ENCODE data around the gene FCSK. TPM values are rescaled to one million over a fixed set of nuclear protein-coding genes. Genes with fewer than 3 reads are reported as not detected.

The FCSK gene
- total and polyA plus RNA-seq, 2 of the 13 experiments (the other 11 are each of a cell fraction or from before 2014, with no cell fraction given) = 9.1 to 19.2 TPM

DNA sequence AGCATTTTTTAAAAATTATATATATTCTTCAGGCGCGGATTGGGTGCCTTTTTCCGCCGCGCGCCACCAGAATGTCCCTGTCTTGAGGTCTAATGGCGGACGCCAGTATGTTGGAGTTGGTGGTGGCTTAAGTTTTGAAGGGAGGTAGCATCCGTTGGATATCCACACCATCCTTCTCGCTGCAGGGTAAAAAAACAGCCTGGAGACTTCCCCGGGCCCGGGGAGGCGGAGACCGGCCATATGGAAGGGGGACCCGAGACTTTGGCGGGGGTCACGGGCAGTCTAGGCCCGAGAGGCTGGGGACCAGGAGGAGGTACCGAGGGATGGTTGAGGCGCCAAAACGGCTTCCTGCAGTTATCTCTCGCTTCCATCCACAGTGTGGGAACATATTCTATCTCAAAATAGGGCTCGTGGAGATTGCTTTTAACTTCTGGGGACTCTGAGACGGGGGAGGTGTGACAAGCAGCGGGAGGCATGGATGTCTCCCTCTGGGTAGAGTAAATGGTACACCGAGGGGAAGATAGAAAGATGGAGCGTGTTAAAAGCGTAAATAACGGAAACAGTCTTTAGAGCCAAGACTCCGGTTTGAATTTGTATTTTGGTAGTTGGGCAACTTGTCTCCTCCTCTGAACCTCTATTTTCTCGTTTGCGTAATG lies 69.5 kb downstream of the FCSK start, which contains the start of gene SF3B3 (continued):
- no peak for TF ChIP-seq SCMH1 (CRISPR knock-in tag; IDR thresholded peaks at IDR 0.05; ENCODE audit: borderline replicate concordance)
- TF ChIP-seq ZNF644 (CRISPR knock-in tag; IDR thresholded peaks at IDR 0.05; ENCODE audit: low read depth) = no peak
- TF ChIP-seq ZNF12 (CRISPR knock-in tag; IDR thresholded peaks at IDR 0.05) = no peak; the same call in 1 of the 2 replicates
- TF ChIP-seq SP5 (CRISPR knock-in tag; IDR thresholded peaks at IDR 0.05; ENCODE audit: borderline replicate concordance, low read depth) = no peak
- TF ChIP-seq ZNF562 (CRISPR knock-in tag; IDR thresholded peaks at IDR 0.05; ENCODE audit: borderline replicate concordance) = no peak
- TF ChIP-seq, protein P1, sequence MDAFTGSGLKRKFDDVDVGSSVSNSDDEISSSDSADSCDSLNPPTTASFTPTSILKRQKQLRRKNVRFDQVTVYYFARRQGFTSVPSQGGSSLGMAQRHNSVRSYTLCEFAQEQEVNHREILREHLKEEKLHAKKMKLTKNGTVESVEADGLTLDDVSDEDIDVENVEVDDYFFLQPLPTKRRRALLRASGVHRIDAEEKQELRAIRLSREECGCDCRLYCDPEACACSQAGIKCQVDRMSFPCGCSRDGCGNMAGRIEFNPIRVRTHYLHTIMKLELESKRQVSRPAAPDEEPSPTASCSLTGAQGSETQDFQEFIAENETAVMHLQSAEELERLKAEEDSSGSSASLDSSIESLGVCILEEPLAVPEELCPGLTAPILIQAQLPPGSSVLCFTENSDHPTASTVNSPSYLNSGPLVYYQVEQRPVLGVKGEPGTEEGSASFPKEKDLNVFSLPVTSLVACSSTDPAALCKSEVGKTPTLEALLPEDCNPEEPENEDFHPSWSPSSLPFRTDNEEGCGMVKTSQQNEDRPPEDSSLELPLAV (CRISPR knock-in tag; conservative IDR thresholded peaks at IDR 0.05; ENCODE audit: low read depth) = no peak
- TF ChIP-seq, protein P2, sequence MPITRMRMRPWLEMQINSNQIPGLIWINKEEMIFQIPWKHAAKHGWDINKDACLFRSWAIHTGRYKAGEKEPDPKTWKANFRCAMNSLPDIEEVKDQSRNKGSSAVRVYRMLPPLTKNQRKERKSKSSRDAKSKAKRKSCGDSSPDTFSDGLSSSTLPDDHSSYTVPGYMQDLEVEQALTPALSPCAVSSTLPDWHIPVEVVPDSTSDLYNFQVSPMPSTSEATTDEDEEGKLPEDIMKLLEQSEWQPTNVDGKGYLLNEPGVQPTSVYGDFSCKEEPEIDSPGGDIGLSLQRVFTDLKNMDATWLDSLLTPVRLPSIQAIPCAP (CRISPR knock-in tag; IDR thresholded peaks at IDR 0.05; ENCODE audit: low read depth) = no peak
- no peak for TF ChIP-seq RBAK (CRISPR knock-in tag; IDR thresholded peaks at IDR 0.05)
- no peak for TF ChIP-seq PAWR (CRISPR knock-in tag; IDR thresholded peaks at IDR 0.05; ENCODE audit: borderline replicate concordance)
- TF ChIP-seq, protein P3, sequence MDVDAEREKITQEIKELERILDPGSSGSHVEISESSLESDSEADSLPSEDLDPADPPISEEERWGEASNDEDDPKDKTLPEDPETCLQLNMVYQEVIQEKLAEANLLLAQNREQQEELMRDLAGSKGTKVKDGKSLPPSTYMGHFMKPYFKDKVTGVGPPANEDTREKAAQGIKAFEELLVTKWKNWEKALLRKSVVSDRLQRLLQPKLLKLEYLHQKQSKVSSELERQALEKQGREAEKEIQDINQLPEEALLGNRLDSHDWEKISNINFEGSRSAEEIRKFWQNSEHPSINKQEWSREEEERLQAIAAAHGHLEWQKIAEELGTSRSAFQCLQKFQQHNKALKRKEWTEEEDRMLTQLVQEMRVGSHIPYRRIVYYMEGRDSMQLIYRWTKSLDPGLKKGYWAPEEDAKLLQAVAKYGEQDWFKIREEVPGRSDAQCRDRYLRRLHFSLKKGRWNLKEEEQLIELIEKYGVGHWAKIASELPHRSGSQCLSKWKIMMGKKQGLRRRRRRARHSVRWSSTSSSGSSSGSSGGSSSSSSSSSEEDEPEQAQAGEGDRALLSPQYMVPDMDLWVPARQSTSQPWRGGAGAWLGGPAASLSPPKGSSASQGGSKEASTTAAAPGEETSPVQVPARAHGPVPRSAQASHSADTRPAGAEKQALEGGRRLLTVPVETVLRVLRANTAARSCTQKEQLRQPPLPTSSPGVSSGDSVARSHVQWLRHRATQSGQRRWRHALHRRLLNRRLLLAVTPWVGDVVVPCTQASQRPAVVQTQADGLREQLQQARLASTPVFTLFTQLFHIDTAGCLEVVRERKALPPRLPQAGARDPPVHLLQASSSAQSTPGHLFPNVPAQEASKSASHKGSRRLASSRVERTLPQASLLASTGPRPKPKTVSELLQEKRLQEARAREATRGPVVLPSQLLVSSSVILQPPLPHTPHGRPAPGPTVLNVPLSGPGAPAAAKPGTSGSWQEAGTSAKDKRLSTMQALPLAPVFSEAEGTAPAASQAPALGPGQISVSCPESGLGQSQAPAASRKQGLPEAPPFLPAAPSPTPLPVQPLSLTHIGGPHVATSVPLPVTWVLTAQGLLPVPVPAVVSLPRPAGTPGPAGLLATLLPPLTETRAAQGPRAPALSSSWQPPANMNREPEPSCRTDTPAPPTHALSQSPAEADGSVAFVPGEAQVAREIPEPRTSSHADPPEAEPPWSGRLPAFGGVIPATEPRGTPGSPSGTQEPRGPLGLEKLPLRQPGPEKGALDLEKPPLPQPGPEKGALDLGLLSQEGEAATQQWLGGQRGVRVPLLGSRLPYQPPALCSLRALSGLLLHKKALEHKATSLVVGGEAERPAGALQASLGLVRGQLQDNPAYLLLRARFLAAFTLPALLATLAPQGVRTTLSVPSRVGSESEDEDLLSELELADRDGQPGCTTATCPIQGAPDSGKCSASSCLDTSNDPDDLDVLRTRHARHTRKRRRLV (CRISPR knock-in tag; IDR thresholded peaks at IDR 0.05) = peak; percentile 73; the same call in 1 of the 2 replicates
- no peak; the same call in none of the 2 replicates for TF ChIP-seq MED1 (CRISPR knock-in tag; IDR thresholded peaks at IDR 0.05)
- TF ChIP-seq, protein P4, sequence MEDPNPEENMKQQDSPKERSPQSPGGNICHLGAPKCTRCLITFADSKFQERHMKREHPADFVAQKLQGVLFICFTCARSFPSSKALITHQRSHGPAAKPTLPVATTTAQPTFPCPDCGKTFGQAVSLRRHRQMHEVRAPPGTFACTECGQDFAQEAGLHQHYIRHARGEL (CRISPR knock-in tag; IDR thresholded peaks at IDR 0.05) = no peak
- TF ChIP-seq NCOR1 (IDR thresholded peaks at IDR 0.05; ENCODE audit: borderline replicate concordance, low read length) = 0 out of 2 replicates have a peak, but pooled peaks have one; percentile 36
- TF ChIP-seq TARDBP (CRISPR knock-in tag; IDR thresholded peaks at IDR 0.05) = no peak
- TF ChIP-seq NFE2 (CRISPR knock-in tag; IDR thresholded peaks at IDR 0.05) = no peak
- TF ChIP-seq ZNF546 (CRISPR knock-in tag; conservative IDR thresholded peaks at IDR 0.05) = peak; percentile 89
- TF ChIP-seq THYN1 (CRISPR knock-in tag; IDR thresholded peaks at IDR 0.05; ENCODE audit: borderline replicate concordance, low read depth) = no peak
- TF ChIP-seq HMGA1 (CRISPR knock-in tag; conservative IDR thresholded peaks at IDR 0.05) = no peak
- no peak for TF ChIP-seq GPN1 (CRISPR knock-in tag; IDR thresholded peaks at IDR 0.05; ENCODE audit: borderline replicate concordance)
- TF ChIP-seq ZNF616 (CRISPR knock-in tag; IDR thresholded peaks at IDR 0.05; ENCODE audit: low read depth) = no peak
- no peak for TF ChIP-seq ZNF615 (CRISPR knock-in tag; IDR thresholded peaks at IDR 0.05; ENCODE audit: borderline replicate concordance)
- TF ChIP-seq ZNF350 (CRISPR knock-in tag; IDR thresholded peaks at IDR 0.05; ENCODE audit: borderline replicate concordance, low read depth) = no peak; the same call in 1 of the 2 replicates
- TF ChIP-seq GATAD1 (CRISPR knock-in tag; IDR thresholded peaks at IDR 0.05) = no peak; the same call in none of the 2 replicates
- TF ChIP-seq ATRX (CRISPR knock-in tag; IDR thresholded peaks at IDR 0.05; ENCODE audit: borderline replicate concordance) = no peak

Data from HepG2 (cell line).